Occipital lobe (tissue), 2 donors: Measurements from ENCODE around the gene MXD4. TPM values are rescaled to one million over a fixed set of nuclear protein-coding genes. Genes with fewer than 3 reads are reported as not detected.
"Not testable (repeated sequence)": the region's sequence is repeated elsewhere in the genome, so short reads cannot be mapped to it uniquely, and the experiment has no call there.

Source experiments
- DNase-seq: peaks from one replicate; lab custom pipeline; 2025; lab: John Stamatoyannopoulos, UW
- total RNA-seq: library from RNA; depleted of rRNA; stranded (reverse); fragments of >200 nt; gene quantifications from one replicate; pipeline ENCODE4 v1.2.3, GENCODE V29; 2014

The MXD4 gene
- total RNA-seq, 1 donor from 2014 or later = 19.7 TPM

DNA sequence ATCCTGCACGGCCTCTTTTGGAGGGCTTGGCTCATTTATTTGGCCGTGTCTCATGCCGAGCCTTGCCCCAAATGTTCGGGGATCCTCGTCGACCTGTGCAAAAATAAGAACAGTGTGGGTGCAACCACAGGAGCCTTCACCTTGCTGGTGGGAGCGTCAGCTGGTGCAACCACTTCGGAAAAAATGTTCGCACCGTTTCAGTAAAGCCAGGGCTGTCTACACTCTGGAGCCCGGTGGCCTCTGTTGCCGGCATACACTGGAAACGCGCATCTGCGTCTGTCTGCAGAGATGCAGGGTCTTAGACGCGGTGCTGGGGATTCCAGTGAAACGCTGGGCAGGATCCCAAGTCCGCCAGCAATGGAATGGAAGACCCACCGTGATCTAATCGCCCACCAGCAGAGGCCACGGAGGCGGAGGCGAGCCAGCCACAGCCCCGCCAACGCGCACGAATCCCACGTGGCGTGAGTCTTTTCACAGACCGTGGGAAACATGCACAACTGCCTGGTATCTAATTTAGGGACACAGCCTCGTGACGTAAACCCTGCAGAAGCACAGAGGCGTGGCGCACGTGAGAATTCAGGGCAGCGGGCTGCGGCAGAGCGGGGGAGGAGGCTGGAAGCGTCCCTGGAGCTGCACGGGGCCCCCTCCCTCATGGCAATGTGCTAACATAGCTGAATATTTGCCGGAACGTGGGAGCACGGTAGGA lies 13.8 kb upstream of the MXD4 start:
- DNase-seq = peak; percentile 54

- not testable (repeated sequence) for DNase-seq
These were observed 13.1 kb upstream of the MXD4 start for GRCh38 chr4:2275044-2275397.

DNA sequence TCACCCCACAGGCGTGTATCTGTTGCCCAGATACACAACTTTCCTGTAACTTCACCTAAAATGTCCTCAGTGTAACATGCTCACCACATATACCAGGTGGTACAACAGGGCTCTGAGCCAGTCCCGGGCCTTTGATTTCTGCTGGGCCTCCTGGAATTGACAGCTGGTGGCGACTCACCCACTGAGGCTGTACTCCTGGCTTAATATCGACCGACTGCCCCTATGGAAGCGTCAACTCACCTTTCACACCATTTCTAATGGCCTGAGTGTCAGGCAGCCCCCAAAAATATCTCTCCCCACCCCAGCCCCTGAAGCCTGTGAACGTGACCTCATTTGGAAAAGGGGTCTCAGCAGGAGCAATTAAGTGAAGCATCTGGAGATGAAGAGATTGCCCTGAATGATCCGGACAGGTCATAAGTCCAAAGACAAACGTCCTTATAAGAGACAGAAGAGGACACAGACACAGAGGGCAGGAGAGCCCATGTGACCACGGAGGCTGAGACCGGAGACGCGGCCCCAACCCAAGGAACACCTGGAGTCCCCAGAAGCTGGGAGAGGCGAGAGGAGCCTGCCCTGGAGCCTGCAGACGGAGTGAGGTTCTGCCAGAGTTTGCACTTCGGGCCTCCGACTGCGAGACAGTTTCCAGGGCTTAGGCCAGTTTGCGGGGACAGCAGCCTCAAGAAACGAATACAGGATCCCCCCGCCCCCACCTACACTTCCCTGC lies 12.6 kb upstream of the MXD4 start:
- no peak for DNase-seq

GRCh38 chr4:2273657-2274319 lies 11.9 kb upstream of the MXD4 start:
- no peak for DNase-seq

DNA sequence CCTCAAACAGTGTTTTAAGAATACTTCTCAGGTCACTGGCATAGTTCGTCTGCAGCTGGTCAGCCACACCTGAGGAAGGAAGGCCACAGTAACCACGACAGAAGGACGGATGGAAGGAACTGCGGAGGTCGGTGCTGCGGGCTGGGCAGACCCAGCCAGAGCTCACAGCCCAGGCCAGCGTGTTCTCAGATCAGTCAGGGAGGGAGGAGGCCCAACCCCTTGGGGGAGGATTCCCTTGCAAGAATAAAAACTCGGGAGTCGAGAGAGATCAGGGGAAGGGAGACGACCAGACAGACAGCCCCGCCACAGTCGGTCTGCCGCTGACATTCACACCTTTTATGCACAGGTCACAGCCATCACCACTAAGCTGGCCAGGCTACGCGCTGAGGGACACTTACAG lies 11.3 kb upstream of the MXD4 start:
- DNase-seq = no peak

GRCh38 chr4:2272828-2273120 lies 10.9 kb upstream of the MXD4 start:
- no peak for DNase-seq

GRCh38 chr4:2272026-2272827 lies 10.3 kb upstream of the MXD4 start:
- no peak for DNase-seq

DNA sequence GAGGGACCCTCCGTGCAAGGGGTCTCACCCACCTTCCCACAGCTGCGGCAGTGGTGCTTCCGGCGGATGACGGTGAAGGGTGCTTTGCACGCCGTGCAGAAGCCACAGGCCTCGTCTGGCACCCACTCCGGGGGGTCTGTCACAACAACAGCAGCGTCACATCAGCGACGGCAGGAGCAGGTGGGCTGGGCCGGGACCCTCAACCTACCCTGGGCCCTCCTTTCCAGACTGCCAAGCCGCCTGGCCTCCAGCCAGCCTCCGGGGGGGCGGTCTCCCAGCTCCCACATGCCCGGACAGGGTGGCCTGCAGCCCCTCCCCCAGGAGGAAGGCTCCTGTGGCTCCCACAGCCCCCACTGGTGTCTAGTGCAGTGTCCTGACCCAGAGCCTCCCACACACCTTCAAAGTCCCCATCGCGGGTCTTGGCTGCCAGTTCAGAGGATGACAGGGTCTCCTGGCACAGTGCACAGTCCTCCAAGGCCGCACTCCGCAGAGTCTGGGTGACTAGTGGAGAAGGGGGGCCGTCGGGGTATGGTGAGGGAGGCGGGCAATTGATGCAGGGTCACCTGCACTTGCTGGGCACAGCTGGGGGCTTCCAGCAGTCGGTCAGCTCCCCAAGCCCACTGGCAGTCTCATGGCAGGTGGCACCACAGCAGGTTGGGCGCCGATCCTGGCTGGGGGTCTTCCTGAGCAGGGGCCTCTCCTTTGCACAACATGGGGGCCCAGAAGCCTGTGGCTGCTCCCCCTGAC lies 9.5 kb upstream of the MXD4 start:
- DNase-seq = no peak

DNA sequence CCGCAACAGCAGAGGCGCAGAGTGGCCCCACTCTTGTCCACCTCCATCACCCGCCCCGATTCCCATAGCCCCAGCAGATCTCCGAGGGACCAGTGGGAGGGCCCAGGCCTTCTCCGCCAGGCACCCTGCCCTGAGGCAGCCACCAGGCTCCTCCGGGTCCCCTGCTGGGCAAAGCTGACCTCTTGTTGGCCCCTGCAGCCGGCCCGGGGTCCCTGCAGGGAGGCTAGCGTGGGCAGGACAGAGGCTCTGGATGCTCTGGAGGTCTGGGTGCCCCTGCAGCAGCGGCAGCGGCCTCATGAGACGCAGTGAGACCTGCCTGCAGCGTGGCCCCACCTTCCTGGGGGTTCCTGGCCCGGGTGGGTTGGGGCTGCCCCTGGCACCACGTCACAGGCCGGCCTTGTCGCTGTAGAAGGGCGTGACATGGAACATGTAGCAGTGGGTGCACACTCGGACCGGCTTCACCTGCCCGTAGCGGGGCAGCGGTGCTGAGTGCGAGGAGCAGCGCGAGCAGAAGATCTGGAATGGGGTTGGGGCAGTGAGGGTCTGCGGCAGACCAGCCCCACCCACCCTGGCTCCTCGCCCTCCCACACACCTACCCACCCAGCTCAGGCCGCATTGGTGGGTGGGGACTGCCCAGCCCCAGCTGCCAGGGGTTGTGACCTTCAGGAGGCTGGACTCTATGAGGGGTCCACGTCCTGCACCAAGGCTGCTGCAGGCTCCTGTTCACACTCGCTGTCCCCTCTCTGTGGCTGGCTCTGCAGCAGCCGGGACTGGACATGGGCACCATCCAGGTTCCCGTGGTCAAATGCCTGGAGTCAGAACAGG lies 8.6 kb upstream of the MXD4 start:
- no peak for DNase-seq

DNA sequence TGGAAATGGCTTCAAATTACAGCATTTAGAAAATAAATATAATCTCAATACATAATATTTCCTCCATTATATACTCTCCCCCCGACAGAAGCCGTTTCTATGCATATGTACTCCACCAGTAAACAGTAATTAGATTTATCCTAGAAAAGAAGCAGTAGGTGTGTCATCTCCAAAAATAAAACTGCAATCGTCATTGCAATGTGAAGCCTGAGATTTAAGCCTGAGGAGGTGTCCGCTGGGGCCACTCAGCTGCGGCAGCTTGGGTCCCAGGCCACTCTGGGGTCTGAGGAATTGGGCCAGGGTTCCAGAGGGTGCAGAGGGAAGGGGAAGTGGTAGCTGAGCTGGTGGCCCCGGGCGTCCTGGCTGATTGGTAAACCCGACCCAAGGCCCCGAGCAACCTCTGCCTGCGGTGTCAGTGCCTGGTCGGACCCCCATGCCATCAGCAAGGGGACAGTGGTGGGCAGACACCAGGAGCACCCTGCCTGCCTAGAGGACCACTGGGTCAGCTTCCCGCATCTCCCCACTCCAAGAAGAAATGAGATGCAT lies 7.8 kb upstream of the MXD4 start:
- no peak for DNase-seq

- no peak for DNase-seq
These were observed 7.3 kb upstream of the MXD4 start for GRCh38 chr4:2269206-2269531.

DNA sequence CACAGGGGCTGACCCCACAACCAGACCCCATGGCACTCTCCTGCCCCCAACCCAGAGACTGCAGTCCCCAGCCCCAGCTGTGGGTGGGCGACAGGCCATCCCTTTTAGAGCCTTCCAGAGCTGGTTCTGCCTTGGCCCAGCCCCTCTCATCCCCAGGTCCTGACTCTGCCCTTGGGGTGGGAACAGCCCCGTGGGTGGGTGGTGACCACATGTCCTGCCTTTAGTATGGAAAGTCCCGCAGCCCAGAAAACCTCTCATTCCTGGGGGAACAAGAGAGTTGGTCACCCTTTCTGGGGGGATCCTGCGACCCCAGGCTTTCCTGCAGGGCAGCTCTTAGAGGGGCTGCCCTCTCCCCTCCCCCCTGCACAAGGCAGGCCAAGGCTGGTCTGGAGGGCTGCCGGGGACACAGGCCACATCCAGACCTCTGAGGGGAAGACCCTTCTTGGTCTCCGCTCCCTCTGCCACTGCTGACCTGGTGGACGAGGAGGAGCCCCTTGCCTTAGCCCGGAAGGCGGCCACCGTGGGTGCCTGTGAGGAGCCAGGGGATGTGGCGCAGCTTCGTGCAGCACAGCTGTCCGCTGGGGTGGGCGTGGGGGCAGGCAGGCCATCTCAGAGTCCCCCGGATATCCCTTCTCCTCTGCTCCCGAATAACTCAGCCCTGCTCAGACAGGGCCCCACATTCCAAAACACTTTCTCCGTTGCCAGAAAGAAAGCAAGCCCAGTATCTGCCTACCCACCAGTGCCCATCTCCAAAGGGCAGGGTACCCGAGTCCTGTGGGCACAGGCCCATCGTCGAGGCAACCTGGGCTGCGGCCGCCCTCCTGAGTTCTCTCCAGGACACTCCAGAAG lies 6.7 kb upstream of the MXD4 start:
- DNase-seq = no peak

DNA sequence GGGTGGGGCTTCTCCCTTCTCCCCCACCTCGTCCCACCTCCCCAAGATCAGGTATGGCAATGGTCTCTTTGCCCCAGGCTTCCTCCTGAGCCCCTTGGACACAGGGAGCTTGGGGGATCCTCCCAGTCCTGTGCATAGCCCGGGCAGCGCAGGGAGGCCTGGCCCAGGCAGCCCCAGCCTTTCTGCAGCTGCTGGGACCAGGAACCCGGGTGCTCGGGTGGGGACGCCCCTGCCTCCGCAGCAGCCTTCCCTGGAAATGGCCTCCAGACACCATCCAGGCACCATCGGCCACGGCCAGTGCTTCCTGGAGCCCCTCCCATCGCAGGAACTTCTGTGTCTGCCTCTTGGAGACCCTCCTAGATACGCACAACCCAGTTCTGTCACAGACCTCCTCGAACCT lies 5.9 kb upstream of the MXD4 start:
- DNase-seq = no peak

GRCh38 chr4:2267320-2267811 lies 5.5 kb upstream of the MXD4 start:
- DNase-seq = no peak

DNA sequence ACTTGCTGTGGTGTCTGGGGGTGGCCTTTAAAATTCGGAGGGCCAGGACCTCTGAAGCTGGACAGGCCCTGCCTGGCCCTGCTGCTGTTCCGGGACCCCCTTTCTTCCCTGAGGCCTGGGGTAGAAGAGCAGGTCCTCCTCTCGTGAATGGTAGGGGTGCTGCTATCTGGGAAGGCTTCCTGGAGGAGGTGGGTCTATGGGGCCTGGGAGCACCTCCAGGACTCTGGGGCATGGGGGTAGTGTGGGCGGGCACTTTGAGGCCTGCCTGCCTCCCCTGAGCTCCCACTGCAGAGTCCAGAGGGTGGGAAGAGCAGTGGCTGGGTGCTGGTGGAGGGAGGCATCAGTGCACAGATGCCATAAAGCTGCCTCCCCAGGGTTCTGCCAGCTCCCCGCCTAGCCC lies 4.9 kb upstream of the MXD4 start:
- DNase-seq = no peak

- DNase-seq = peak; percentile 28
These were observed 4.3 kb upstream of the MXD4 start for GRCh38 chr4:2266181-2266580.

- DNase-seq = no peak
These were observed 3.5 kb upstream of the MXD4 start for GRCh38 chr4:2265113-2266110.

GRCh38 chr4:2264481-2265041 lies 2.7 kb upstream of the MXD4 start:
- DNase-seq = no peak
